ENCODE measurements around the gene MYH6. TPM values are rescaled to one million over a fixed set of nuclear protein-coding genes. Genes with fewer than 3 reads are reported as not detected.

MYH6 gene
- total RNA-seq, 4 donors from 2014 or later = not detected

DNA sequence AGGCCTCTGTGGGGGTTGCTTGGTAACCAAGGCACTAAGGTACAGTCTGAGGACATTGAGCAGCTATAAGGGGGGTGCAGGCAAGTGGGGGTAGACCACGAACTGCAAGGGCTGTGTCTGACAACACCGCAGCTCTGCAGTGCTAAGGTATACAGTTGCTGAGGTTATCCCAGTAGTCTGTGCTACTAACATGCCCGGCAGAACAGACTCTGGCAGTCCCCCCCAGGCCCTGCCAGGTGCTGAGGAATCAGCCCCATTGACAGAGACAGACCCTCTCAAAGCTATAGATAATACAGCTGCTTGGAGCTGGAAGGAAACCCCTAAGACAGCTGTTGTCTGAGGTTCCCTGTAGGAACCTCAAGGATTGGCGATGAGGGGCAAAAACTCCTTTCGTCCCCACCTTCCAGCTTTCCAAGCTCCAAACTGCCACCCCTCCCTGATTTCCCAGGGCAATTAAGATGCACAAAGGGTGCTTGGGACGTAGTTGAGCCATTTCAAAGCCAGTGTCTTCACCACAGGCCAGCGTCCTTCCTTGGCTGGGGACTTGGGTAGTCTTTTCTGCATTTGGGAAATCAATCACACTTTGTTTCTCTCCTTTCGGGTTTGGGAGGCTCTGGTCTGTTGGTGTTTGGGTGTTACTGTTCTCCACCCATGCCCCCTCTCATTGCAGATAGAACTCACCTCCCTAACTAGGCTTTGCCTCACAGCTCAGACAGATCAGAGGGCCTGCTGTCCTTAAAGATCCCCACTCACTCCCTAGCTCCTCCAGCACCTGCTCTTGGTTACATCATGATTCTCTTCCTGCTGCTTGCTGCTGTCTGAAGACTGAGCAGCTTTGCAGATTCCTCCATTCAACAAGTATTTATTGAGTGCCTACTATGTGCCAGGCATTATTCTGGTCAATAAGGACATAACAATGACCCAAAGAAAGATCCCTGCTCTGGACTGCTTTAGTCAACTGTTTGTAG lies 29.3 kb upstream of the MYH6 start:
- H3K4me1 ChIP-seq = no peaks in the 10 kb centered on the region
- H3K27ac ChIP-seq = no peak overlapping the region
- no peaks in the 10 kb centered on the region for H3K36me3 ChIP-seq
- DNase-seq = peak in 1 of 3 donors; percentile 11
- H3K27me3 ChIP-seq = no peaks in the 10 kb centered on the region
- no peaks in the 10 kb centered on the region for H3K9me3 ChIP-seq
- no peak for TF ChIP-seq POLR2A (IDR thresholded peaks at IDR 0.05)
- TF ChIP-seq CTCF (IDR thresholded peaks at IDR 0.05) = no peak
- H3K4me3 ChIP-seq = no peak overlapping the region

DNA sequence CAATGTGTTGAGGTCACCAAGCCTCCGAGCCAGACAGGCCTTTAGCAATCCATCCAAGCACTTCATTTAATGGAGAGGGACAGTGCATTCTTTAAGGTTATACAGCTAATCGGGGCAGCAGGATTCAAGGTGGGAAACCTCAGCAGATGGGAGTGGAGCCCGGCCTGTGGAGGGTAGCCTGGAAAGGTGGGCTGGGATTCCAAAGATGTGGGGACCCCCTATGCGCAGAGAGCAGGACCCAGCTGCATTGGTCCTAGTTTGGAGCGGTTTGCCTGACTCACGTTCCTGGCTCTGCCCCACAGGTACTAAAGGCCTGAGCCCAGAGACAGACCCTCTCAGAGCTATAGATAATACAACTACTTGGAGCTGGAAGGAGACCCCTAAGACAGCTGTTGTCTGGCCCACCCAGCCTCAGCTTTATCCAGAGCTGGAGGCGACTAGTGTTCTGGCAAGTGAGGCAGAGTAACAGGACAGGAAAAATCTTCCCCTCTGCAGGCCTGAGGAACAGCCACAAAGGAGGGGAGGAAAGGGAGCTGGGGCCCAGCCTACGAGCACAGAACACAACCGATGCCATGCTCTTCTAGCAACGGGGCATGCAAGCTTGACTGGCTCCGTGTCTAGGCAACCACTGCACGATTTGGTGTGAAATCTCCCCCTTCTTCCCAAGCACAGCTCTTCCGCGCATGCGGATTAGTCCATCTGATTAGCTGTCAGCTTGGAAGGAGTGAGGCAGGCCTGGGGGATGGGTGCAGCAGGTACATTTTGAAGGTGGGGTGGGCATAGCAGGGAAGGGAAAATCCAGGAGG lies 28.5 kb upstream of the MYH6 start:
- Histone ChIP-seq H3K27me3 (no peaks in the 10 kb centered on the region), H3K9me3 (no peaks in the 10 kb centered on the region), H3K4me3 (no peak overlapping the region), H3K27ac (no peak overlapping the region), H3K4me1 (no peaks in the 10 kb centered on the region), H3K36me3 (no peaks in the 10 kb centered on the region)
- peak in 1 of 3 donors; percentile 28 for DNase-seq
- no peak for TF ChIP-seq POLR2A (IDR thresholded peaks at IDR 0.05)
- TF ChIP-seq CTCF (IDR thresholded peaks at IDR 0.05) = no peak

GRCh38 chr14:23435543-23436326 lies 27.7 kb upstream of the MYH6 start, which contains the start of gene MYH7:
TSS of gene MYH7 (minus strand) at chr14:23435660. CDS start at chr14:23433732, 1,928 bp downstream.
- Histone ChIP-seq H3K4me1 (no peaks in the 10 kb centered on the region), H3K27ac (no peak within 1 kb of the TSS), H3K27me3 (no peaks in the 10 kb centered on the region), H3K36me3 (no peaks in the 10 kb centered on the region), H3K9me3 (no peaks in the 10 kb centered on the region), H3K4me3 (no peak within 1 kb of the TSS)
- DNase-seq = peak in 1 of 3 donors; percentile 23
- TF ChIP-seq POLR2A (IDR thresholded peaks at IDR 0.05) (no peak), CTCF (IDR thresholded peaks at IDR 0.05) (no peak)

GRCh38 chr14:23434488-23435222 lies 26.6 kb upstream of the MYH6 start:
- Histone ChIP-seq H3K4me1 (no peaks in the 10 kb centered on the region), H3K27me3 (no peaks in the 10 kb centered on the region), H3K27ac (no peak overlapping the region), H3K36me3 (no peaks in the 10 kb centered on the region), H3K4me3 (no peak overlapping the region), H3K9me3 (no peaks in the 10 kb centered on the region)
- peak in 1 of 3 donors; percentile 17 for DNase-seq
- TF ChIP-seq POLR2A (IDR thresholded peaks at IDR 0.05) (no peak), CTCF (IDR thresholded peaks at IDR 0.05) (no peak)
